CD4-positive, alpha-beta T cell (primary cell): Measurements from ENCODE around the gene GFI1. TPM values are rescaled to one million over a fixed set of nuclear protein-coding genes. Genes with fewer than 3 reads are reported as not detected.

Experiments used
- ATAC-seq: fragments of 200-7000 bp; cut with Tn5 transposase; one replicate; pipeline ENCODE4 v1.10.0; 2022; ENCODE audit warnings: mild to moderate bottlenecking; ENCODE audit not compliant: poor library complexity
- CTCF ChIA-PET: fragments of 350-600 bp; sonication (Branson Sonifier 250); formaldehyde crosslinking; loops from one replicate; lab custom pipeline; 2021; ENCODE audit warnings: antibody characterized with exemption, inconsistent platforms; lab: Charles Lee
- POLR2A ChIA-PET: fragments of 350-600 bp; sonication (Branson Sonifier 250); formaldehyde crosslinking; loops from one replicate; lab custom pipeline; 2021; ENCODE audit warnings: antibody characterized with exemption, inconsistent platforms; lab: Charles Lee
- DNase-seq, 14 experiments: peaks; one replicate each; pipeline ENCODE4 v3.0.0-alpha.2; 2013 to 2020; ENCODE audit warnings: mixed read lengths in 2 of 14
- H3K27ac ChIP-seq, 2 donors: one replicate each; pipeline versions ENCODE4 v1.5.1 to v1.7.0; 2013; ENCODE audit warnings: low read length in 2 of 2, low read depth in 1 of 2, mild to moderate bottlenecking in 1 of 2
- H3K27me3 ChIP-seq, 2 experiments: 1 replicate in 1 of 2; 2 replicates in 1 of 2; pipeline versions ENCODE4 v1.6.1 to v1.7.0; 2013; ENCODE audit warnings: low read length in 2 of 2, control low read depth in 1 of 2, mild to moderate bottlenecking in 1 of 2, moderate library complexity in 1 of 2; ENCODE audit not compliant: insufficient read depth in 2 of 2, control insufficient read depth in 1 of 2
- H3K36me3 ChIP-seq: one replicate; pipeline ENCODE4 v1.6.1; 2013; ENCODE audit warnings: low read length, control low read depth; ENCODE audit not compliant: insufficient read depth
- H3K4me1 ChIP-seq: one replicate; pipeline ENCODE4 v1.6.1; 2013; ENCODE audit warnings: low read length, control low read depth; ENCODE audit not compliant: insufficient read depth
- H3K4me3 ChIP-seq: one replicate; pipeline ENCODE4 v1.5.1; 2013; ENCODE audit warnings: mild to moderate bottlenecking, low read length, moderate library complexity
- H3K9me3 ChIP-seq, 2 experiments: 1 replicate in 1 of 2; 2 replicates in 1 of 2; pipeline versions ENCODE4 v1.6.1 to v1.7.0; 2013; ENCODE audit warnings: low read length in 2 of 2, mild to moderate bottlenecking in 2 of 2, control low read depth in 1 of 2, moderate library complexity in 1 of 2; ENCODE audit not compliant: control insufficient read depth in 1 of 2, insufficient read depth in 1 of 2
- H3K27ac Mint-ChIP-seq: one replicate; pipeline ENCODE4 v1.8.0; 2020; ENCODE audit warnings: mixed read lengths
- H3K27me3 Mint-ChIP-seq: one replicate; pipeline ENCODE4 v1.8.0; 2021; ENCODE audit warnings: mixed read lengths
- H3K36me3 Mint-ChIP-seq: one replicate; pipeline ENCODE4 v1.8.0; 2021; ENCODE audit warnings: low read depth, mixed read lengths
- H3K4me1 Mint-ChIP-seq: one replicate; pipeline ENCODE4 v1.8.0; 2021; ENCODE audit warnings: low read depth, mixed read lengths
- H3K4me3 Mint-ChIP-seq: one replicate; pipeline ENCODE4 v1.8.0; 2020; ENCODE audit warnings: mild to moderate bottlenecking, mixed read lengths
- H3K9me3 Mint-ChIP-seq: one replicate; pipeline ENCODE4 v1.8.0; 2020; ENCODE audit warnings: mixed read lengths
- intact Hi-C, 2 experiments: fragments of 100-400 bp; cut with DNase I in 1 of 2; cut with micrococcal nuclease in 1 of 2; formaldehyde crosslinking; loops; one replicate each; pipeline versions ENCODE4 v1.15.1 to v1.9.0; 2023 to 2025; cut with DNase I, micrococcal nuclease
- total RNA-seq, 174 experiments: library from RNA in 2 of 174; stranded (reverse) in 2 of 174; gene quantifications; one replicate each; pipeline ENCODE4 v1.2.3 and lab custom pipeline; 2021 to 2026
- TF ChIP-seq, protein P1 (sequence below): fragments of 200-600 bp; IDR thresholded peaks from one replicate; pipeline ENCODE4 v1.8.0; 2022; ENCODE audit warnings: antibody characterized with exemption, mild to moderate bottlenecking

The GFI1 gene
- total RNA-seq, 2 experiments from 2014 or later = 13.0 to 15.3 TPM

DNA sequence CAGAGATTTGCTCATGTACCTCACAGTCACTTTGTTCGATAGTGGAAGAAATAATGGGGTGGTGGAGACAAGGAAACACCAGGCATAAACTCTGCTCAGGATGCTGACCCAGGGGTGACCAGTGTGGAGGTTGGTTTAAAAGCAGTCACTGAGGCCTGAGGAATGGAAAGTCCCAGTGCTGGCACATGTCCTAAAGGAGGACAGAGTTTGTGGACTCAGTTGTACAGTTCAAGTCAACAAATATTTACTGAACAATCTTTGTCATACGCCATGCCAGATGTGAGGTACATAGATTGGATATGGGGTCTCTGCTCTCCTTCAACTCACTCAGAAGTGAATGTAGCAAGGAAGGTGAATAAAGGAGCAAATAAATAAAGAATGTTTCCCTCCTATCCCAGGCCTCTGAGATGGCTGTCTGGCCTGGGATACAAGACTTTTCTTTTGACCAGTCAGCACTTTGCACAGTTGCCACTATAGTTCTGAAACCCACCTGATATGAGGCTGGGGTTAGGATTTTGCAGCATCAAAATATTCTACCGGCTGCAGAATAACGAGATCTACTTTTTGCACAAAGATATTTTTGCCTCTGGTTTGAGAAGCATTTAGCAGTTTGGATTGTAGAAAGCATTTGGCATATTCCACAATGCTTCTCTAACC is 7.9 kb upstream of the GFI1 start:
- CTCF ChIA-PET = no interaction called here
- intact Hi-C loops = no loop called here
- H3K27ac Mint-ChIP-seq = no peak overlapping the region

GRCh38 chr1:92493139-92493538 is 6.4 kb upstream of the GFI1 start:
- CTCF ChIA-PET = no interaction called here
- no peaks in the 10 kb centered on the region for H3K9me3 ChIP-seq
- intact Hi-C loops = no loop called here
- no peak overlapping the region for H3K27ac ChIP-seq
- peaks cover 12% of the 10 kb centered on the region for H3K4me1 ChIP-seq
- Mint-ChIP-seq H3K4me3 (no peak overlapping the region), H3K36me3 (no peaks in the 10 kb centered on the region), H3K27ac (no peak overlapping the region), H3K4me1 (peaks cover 52% of the 10 kb centered on the region), H3K9me3 (no peaks in the 10 kb centered on the region), H3K27me3 (no peaks in the 10 kb centered on the region)
- POLR2A ChIA-PET = interaction anchor here (1.6 kb wide), 1 partner anchor 8 kb away, joined by 4 read pairs; no protein-coding TSS in a partner anchor
- H3K27me3 ChIP-seq = no peaks in the 10 kb centered on the region
- DNase-seq (no peak), ATAC-seq (no peak)
- H3K4me3 ChIP-seq = no peak overlapping the region
- no peaks in the 10 kb centered on the region for H3K36me3 ChIP-seq
- TF ChIP-seq, protein P1, sequence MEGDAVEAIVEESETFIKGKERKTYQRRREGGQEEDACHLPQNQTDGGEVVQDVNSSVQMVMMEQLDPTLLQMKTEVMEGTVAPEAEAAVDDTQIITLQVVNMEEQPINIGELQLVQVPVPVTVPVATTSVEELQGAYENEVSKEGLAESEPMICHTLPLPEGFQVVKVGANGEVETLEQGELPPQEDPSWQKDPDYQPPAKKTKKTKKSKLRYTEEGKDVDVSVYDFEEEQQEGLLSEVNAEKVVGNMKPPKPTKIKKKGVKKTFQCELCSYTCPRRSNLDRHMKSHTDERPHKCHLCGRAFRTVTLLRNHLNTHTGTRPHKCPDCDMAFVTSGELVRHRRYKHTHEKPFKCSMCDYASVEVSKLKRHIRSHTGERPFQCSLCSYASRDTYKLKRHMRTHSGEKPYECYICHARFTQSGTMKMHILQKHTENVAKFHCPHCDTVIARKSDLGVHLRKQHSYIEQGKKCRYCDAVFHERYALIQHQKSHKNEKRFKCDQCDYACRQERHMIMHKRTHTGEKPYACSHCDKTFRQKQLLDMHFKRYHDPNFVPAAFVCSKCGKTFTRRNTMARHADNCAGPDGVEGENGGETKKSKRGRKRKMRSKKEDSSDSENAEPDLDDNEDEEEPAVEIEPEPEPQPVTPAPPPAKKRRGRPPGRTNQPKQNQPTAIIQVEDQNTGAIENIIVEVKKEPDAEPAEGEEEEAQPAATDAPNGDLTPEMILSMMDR = no peak

More for the DNA sequence above, 7.9 kb upstream of the GFI1 start:
- H3K27me3 ChIP-seq = no peaks in the 10 kb centered on the region
- DNase-seq (no peak), ATAC-seq (no peak)
- H3K36me3 ChIP-seq = no peaks in the 10 kb centered on the region
- TF ChIP-seq, protein P1 = no peak
- H3K4me1 Mint-ChIP-seq = peaks cover 37% of the 10 kb centered on the region
- H3K4me1 ChIP-seq = peaks cover 12% of the 10 kb centered on the region
- POLR2A ChIA-PET = interaction anchor here (1.3 to 1.6 kb wide), 2 partner anchors 8 to 9 kb away, joined by 4 to 12 read pairs; partner anchors contain the start of gene GFI1
- H3K27ac ChIP-seq = no peak overlapping the region
- H3K9me3 Mint-ChIP-seq = no peaks in the 10 kb centered on the region
- no peak overlapping the region for H3K4me3 Mint-ChIP-seq
- no peaks in the 10 kb centered on the region for H3K27me3 Mint-ChIP-seq
- no peaks in the 10 kb centered on the region for H3K36me3 Mint-ChIP-seq
- no peak overlapping the region for H3K4me3 ChIP-seq
- no peaks in the 10 kb centered on the region for H3K9me3 ChIP-seq

GRCh38 chr1:92488832-92489231 is 2.1 kb upstream of the GFI1 start:
- Histone ChIP-seq H3K27ac (no peak overlapping the region), H3K27me3 (no peaks in the 10 kb centered on the region), H3K36me3 (no peaks in the 10 kb centered on the region), H3K9me3 (no peaks in the 10 kb centered on the region), H3K4me3 (no peak overlapping the region), H3K4me1 (peaks cover 18% of the 10 kb centered on the region)
- Mint-ChIP-seq H3K36me3 (peaks cover 16% of the 10 kb centered on the region), H3K27ac (peak overlapping the region; percentile 60), H3K9me3 (no peaks in the 10 kb centered on the region), H3K4me1 (peaks cover 57% of the 10 kb centered on the region), H3K4me3 (peak overlapping the region; percentile 35), H3K27me3 (no peaks in the 10 kb centered on the region)
- POLR2A ChIA-PET = interaction anchor here (1.5 kb wide), 1 partner anchor 48 kb away, joined by 5 read pairs; no protein-coding TSS in a partner anchor
- CTCF ChIA-PET = no interaction called here
- intact Hi-C loops = loop anchor here (5.0 kb wide), 5 partner anchors 53 to 177 kb away; no protein-coding TSS in a partner anchor
- TF ChIP-seq, protein P1 = no peak
- ATAC-seq = no peak
- DNase-seq = no peak
